Aorta (tissue), 5 donors: ENCODE data around the gene CRK. TPM values are rescaled to one million over a fixed set of nuclear protein-coding genes. Genes with fewer than 3 reads are reported as not detected.

Experiments
- ATAC-seq: fragments of 200-7000 bp; cut with Tn5 transposase; one replicate; pipeline ENCODE4 v1.9.1; 2022; ENCODE audit warnings: moderate library complexity; ENCODE audit not compliant: low FRiP score
- DNase-seq, 2 donors: peaks; one replicate each; pipeline ENCODE4 v3.0.0-alpha.2; 2020
- H3K27ac ChIP-seq, 2 donors: one replicate each; pipeline ENCODE4 v1.5.1; 2013; ENCODE audit warnings: low read length in 2 of 2, mild to moderate bottlenecking in 2 of 2, moderate library complexity in 2 of 2, control low read depth in 1 of 2, inconsistent platforms in 1 of 2, low read depth in 1 of 2
- H3K27me3 ChIP-seq, 2 donors: one replicate each; pipeline ENCODE4 v1.6.1; 2013; ENCODE audit warnings: control low read depth in 1 of 2, low read length in 1 of 2, mild to moderate bottlenecking in 1 of 2, moderate library complexity in 1 of 2; ENCODE audit not compliant: insufficient read depth in 2 of 2, control insufficient read depth in 1 of 2
- H3K36me3 ChIP-seq, 2 donors: one replicate each; pipeline ENCODE4 v1.6.1; 2013; ENCODE audit warnings: control low read depth in 1 of 2, low read length in 1 of 2, mild to moderate bottlenecking in 1 of 2; ENCODE audit not compliant: insufficient read depth in 2 of 2, control insufficient read depth in 1 of 2
- H3K4me1 ChIP-seq, 2 donors: one replicate each; pipeline ENCODE4 v1.6.1; 2013; ENCODE audit warnings: low read length in 2 of 2, control low read depth in 1 of 2, mild to moderate bottlenecking in 1 of 2, moderate library complexity in 1 of 2; ENCODE audit not compliant: insufficient read depth in 2 of 2, control insufficient read depth in 1 of 2
- H3K4me3 ChIP-seq, 2 donors: one replicate each; pipeline ENCODE4 v1.5.1; 2013; ENCODE audit warnings: low read length in 2 of 2, control low read depth in 1 of 2, mild to moderate bottlenecking in 1 of 2
- H3K9me3 ChIP-seq: one replicate; pipeline ENCODE4 v1.6.1; 2013; ENCODE audit warnings: mild to moderate bottlenecking, low read length; ENCODE audit not compliant: control insufficient read depth
- WGBS, 2 donors: extraction: QIAGEN DNeasy Blood & Tissue Kit; methylation state at CpG; one replicate each; pipeline ENCODE4 v1.1.7; 2013; 5-methylcytosine and 5-hydroxymethylcytosine counted together
- intact Hi-C, 2 donors: fragments of 100-400 bp; cut with DNase I; formaldehyde crosslinking; loops; one replicate each; pipeline versions ENCODE4 v1.14.2 to v1.15.0; 2022
- polyA plus RNA-seq, 2 donors: library from polyadenylated mRNA; stranded (reverse); fragments of 200-250 nt; gene quantifications; one replicate each; pipeline ENCODE4 v1.2.3, GENCODE V29; 2013
- total RNA-seq, 2 donors: library from RNA; stranded (reverse); fragmentation: NEBNext Ultra II Directional; extraction: Animal tissue kit (Norgen Biotek cat#: 25700); gene quantifications; one replicate each; pipeline ENCODE4 v1.2.1, GENCODE V29; 2021
- donor health status: healthy with polysubstance abuse.
- donor health status: Bipolar disorder and iron deficiency.
- donor health status: DM: no; HTN: no; CAD: no.
- donor health status: DM: no; HTN: no; CAD: no.
- donor health status: DM: yes; HTN: yes; CAD: no.

CRK gene
- total and polyA plus RNA-seq, 4 donors = 33.5 to 63.8 (median 48.1) TPM

- Histone ChIP-seq H3K9me3 (no peaks in the 10 kb centered on the region), H3K27me3 (no peaks in the 10 kb centered on the region), H3K27ac (peak overlapping the region; percentile 32 to 94), H3K4me1 (no peaks in the 10 kb centered on the region), H3K4me3 (peak overlapping the region in 1 of 2 donors; percentile 23), H3K36me3 (no peaks in the 10 kb centered on the region)
- intact Hi-C loops = no loop called here
- DNase-seq (peak in 1 of 2 donors; percentile 67), ATAC-seq (no peak)
- WGBS, 2 donors = 24 to 31% methylated on average over 7 of the region's 7 CpGs
Measured at GRCh38 chr17:1488826-1489270, 32.8 kb upstream of the CRK start.

GRCh38 chr17:1487939-1488825 lies 32.1 kb upstream of the CRK start:
- no peaks in the 10 kb centered on the region for H3K27me3 ChIP-seq
- WGBS, 2 donors = 1% methylated on average over 28 to 72 of the region's 72 CpGs

GRCh38 chr17:1486802-1487695 lies 31.0 kb upstream of the CRK start:
- peaks cover 0 to 2% of the 10 kb centered on the region in 2 donors for H3K36me3 ChIP-seq
- no peaks in the 10 kb centered on the region for H3K27me3 ChIP-seq
- intact Hi-C loops = no loop called here
- WGBS, 2 donors = 4 to 9% methylated on average over 60 to 74 of the region's 74 CpGs
- peak overlapping the region in 1 of 2 donors; percentile 7 for H3K4me3 ChIP-seq
- DNase-seq = peak; percentile 93 to 97
- peak overlapping the region; percentile 23 to 96 for H3K27ac ChIP-seq
- no peaks in the 10 kb centered on the region for H3K4me1 ChIP-seq
- H3K9me3 ChIP-seq = no peaks in the 10 kb centered on the region
- ATAC-seq = peak; percentile 60

More at GRCh38 chr17:1487939-1488825, 32.1 kb upstream of the CRK start:
- peak overlapping the region in 1 of 2 donors; percentile 28 for H3K4me3 ChIP-seq
- H3K36me3 ChIP-seq = no peaks in the 10 kb centered on the region
- H3K9me3 ChIP-seq = no peaks in the 10 kb centered on the region
- peak; percentile 81 for ATAC-seq
- peak; percentile 91 to 98 for DNase-seq
- intact Hi-C loops = no loop called here
- peak overlapping the region; percentile 32 to 94 for H3K27ac ChIP-seq
- H3K4me1 ChIP-seq = no peaks in the 10 kb centered on the region

GRCh38 chr17:1485423-1486376 lies 29.7 kb upstream of the CRK start:
- peak overlapping the region; percentile 92 to 96 for H3K27ac ChIP-seq
- peak overlapping the region; percentile 78 to 90 for H3K4me3 ChIP-seq
- no peaks in the 10 kb centered on the region for H3K9me3 ChIP-seq
- intact Hi-C loops = no loop called here
- H3K27me3 ChIP-seq = no peaks in the 10 kb centered on the region
- DNase-seq (peak; percentile 84 to 93), ATAC-seq (peak; percentile 59)
- 1% methylated on average over 89 to 127 of the region's 127 CpGs for WGBS, 2 donors
- H3K4me1 ChIP-seq = no peaks in the 10 kb centered on the region
- peaks cover 0 to 2% of the 10 kb centered on the region in 2 donors for H3K36me3 ChIP-seq

GRCh38 chr17:1484676-1485422 lies 28.8 kb upstream of the CRK start:
- H3K36me3 ChIP-seq = peaks cover 0 to 6% of the 10 kb centered on the region in 2 donors
- intact Hi-C loops = no loop called here
- DNase-seq = peak in 1 of 2 donors; percentile 69
- no peaks in the 10 kb centered on the region for H3K4me1 ChIP-seq
- ATAC-seq = no peak
- H3K9me3 ChIP-seq = no peaks in the 10 kb centered on the region
- H3K27me3 ChIP-seq = no peaks in the 10 kb centered on the region
- 3% methylated on average over 19 of the region's 19 CpGs for WGBS, 2 donors
- peak overlapping the region; percentile 78 to 90 for H3K4me3 ChIP-seq
- peak overlapping the region; percentile 55 to 92 for H3K27ac ChIP-seq

- no peaks in the 10 kb centered on the region for H3K9me3 ChIP-seq
- intact Hi-C loops = no loop called here
- H3K27me3 ChIP-seq = no peaks in the 10 kb centered on the region
- H3K4me1 ChIP-seq = no peaks in the 10 kb centered on the region
- peaks cover 0 to 6% of the 10 kb centered on the region in 2 donors for H3K36me3 ChIP-seq
- 92% methylated on average over 29 of the region's 29 CpGs for WGBS, 2 donors
- peak overlapping the region in 1 of 2 donors; percentile 15 for H3K27ac ChIP-seq
- no peak for ATAC-seq
- no peak for DNase-seq
- no peak overlapping the region for H3K4me3 ChIP-seq
Measured at GRCh38 chr17:1484060-1484535, 28.1 kb upstream of the CRK start.

GRCh38 chr17:1482680-1483079 lies 26.6 kb upstream of the CRK start:
- WGBS, 2 donors = 64 to 70% methylated on average over 20 of the region's 20 CpGs

More at GRCh38 chr17:1482680-1483079, 26.6 kb upstream of the CRK start:
- H3K4me3 ChIP-seq = no peak overlapping the region
- no peaks in the 10 kb centered on the region for H3K4me1 ChIP-seq
- ATAC-seq (no peak), DNase-seq (no peak)
- no peaks in the 10 kb centered on the region for H3K9me3 ChIP-seq
- peaks cover 0 to 10% of the 10 kb centered on the region in 2 donors for H3K36me3 ChIP-seq
- intact Hi-C loops = no loop called here
- H3K27ac ChIP-seq = no peak overlapping the region
- no peaks in the 10 kb centered on the region for H3K27me3 ChIP-seq
